ENCODE measurements around the gene RAB31. TPM values are rescaled to one million over a fixed set of nuclear protein-coding genes. Genes with fewer than 3 reads are reported as not detected.
"Not testable (repeated sequence)": the region's sequence is repeated elsewhere in the genome, so short reads cannot be mapped to it uniquely, and the experiment has no call there.

The RAB31 gene
- total RNA-seq, 2 donors from 2014 or later, result 1.7 to 6.9 TPM

DNA sequence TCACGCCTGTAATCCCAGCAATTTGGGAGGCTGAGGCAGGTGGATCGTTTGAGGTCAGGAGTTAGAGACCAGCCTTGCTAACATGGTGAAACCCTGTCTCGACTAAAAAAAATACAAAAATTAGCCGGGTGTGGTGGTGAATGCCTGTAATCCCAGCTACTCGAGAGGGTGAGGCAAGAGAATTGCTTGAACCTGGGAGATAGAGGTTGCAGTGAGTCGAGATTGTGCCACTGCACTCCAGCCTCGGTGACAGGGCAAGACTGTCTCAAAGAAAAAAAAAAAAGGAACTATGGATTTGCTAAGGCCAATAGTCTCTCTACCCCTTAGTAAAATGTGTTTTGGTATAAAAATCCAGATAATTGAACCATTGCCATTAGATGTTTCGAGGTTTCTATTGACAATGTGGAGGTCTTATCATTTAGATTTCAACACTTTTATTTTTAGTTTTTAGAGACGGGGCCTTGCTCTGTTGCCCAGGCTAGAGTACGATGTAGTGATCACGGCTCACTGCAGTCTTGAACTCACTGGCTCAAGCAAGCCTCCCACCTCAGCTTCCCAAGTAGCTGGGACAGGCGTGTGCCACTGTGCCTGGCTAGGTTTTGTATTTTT lies 176.5 kb downstream of the RAB31 start:
- H3K9me3 Mint-ChIP-seq, result no peaks in the 10 kb centered on the region
- no peak overlapping the region for H3K27ac Mint-ChIP-seq
- H3K36me3 Mint-ChIP-seq, result no peaks in the 10 kb centered on the region
- DNase-seq (ENCODE audit: low spot score), result no peak
- no peak for ATAC-seq
- peaks cover 2 to 7% of the 10 kb centered on the region in 2 donors for H3K27me3 Mint-ChIP-seq
- no peak overlapping the region for H3K4me3 Mint-ChIP-seq
- no peaks in the 10 kb centered on the region for H3K4me1 Mint-ChIP-seq (ENCODE audit: low read depth in 2 of 2)

DNA sequence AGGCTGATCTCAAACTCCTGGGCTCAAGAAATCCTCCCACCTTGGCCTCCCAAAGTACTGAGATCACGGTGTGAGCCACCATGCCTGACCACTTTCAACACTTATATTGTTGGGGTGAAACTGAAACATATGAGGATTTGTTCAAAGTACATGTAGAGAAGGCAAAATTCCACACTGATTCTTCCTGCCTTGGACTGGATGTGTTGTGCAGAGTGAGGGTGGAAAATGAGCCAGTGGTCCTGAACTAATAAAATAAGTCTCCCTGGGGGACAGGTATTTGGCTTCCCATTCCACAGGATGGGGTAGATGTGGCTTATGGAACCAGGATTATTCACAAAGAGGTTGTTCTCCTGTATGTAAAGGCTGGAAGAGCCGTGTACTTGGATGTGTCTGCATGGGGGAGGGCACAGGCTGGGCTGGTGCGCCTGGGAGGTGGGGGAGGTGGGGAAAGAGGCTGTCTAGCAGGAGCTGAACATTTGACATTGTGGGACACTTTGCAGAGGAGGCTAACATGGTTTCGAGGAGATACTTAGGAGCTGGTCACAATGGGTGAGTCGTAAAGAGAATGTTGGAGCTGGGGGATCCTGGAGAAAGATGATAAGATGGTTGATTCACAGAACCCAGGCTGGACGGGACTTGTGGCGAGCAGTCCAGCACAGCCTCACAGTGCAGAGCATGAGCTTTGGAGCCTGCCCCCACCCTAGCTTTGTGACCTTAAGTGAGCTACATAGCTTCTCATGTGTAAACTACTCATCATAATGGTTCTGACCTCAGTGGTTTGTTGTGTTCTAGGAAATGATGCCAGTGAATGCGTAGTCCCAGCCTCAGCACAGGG lies 177.3 kb downstream of the RAB31 start, which contains the start of gene TXNDC2:
Gene TXNDC2, plus strand, starts transcription at position 804 of the 835 bp plus-strand sequence. CDS start 708 bp downstream, outside the sequence.
- H3K4me3 Mint-ChIP-seq, result no peak within 1 kb of the TSS
- ATAC-seq (no peak), DNase-seq (ENCODE audit: low spot score) (no peak)
- no peaks in the 10 kb centered on the region for H3K9me3 Mint-ChIP-seq
- no peaks in the 10 kb centered on the region for H3K4me1 Mint-ChIP-seq (ENCODE audit: low read depth in 2 of 2)
- H3K27me3 Mint-ChIP-seq, result peaks cover 2 to 7% of the 10 kb centered on the region in 2 donors
- H3K36me3 Mint-ChIP-seq, result no peaks in the 10 kb centered on the region
- H3K27ac Mint-ChIP-seq, result no peak within 1 kb of the TSS

DNA sequence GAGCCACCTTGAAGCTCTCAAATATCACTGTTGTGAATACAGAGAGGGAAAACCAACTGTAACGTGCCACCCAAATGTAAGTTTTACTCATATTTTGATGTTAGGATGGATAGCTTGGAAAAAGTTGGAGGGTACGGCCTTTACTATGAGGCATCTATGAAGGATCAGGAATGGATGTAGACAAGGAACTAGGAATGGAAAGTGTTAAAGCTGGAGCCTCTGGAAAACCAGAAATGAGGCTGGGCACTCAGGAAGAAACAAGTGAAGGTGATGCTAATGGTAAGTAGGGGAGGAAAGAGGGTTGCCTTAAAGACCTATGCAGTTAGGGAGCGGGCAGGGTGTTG lies 177.9 kb downstream of the RAB31 start:
- no peaks in the 10 kb centered on the region for H3K36me3 Mint-ChIP-seq
- H3K27me3 Mint-ChIP-seq, result peaks cover 2 to 7% of the 10 kb centered on the region in 2 donors
- no peak overlapping the region for H3K27ac Mint-ChIP-seq
- no peak overlapping the region for H3K4me3 Mint-ChIP-seq
- no peaks in the 10 kb centered on the region for H3K9me3 Mint-ChIP-seq
- H3K4me1 Mint-ChIP-seq (ENCODE audit: low read depth in 2 of 2), result no peaks in the 10 kb centered on the region
- DNase-seq (ENCODE audit: low spot score), result no peak
- no peak for ATAC-seq

DNA sequence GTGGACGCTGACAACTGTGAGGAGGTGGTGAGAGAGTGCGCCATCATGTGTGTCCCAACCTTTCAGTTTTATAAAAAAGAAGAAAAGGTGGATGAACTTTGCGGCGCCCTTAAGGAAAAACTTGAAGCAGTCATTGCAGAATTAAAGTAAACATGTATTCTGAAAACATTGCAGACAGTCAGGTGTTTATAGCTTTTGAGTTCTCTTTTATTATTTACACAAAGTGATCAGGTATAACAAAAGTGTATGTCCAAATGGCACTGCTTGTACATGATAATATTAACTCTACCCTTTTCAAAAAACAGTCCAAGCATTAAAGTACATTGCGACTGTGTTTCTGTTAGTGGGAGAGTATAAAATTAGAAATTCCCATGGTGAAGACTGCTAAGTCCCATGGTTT lies 179.9 kb downstream of the RAB31 start:
- no peaks in the 10 kb centered on the region for H3K36me3 Mint-ChIP-seq
- no peaks in the 10 kb centered on the region for H3K4me1 Mint-ChIP-seq (ENCODE audit: low read depth in 2 of 2)
- no peak overlapping the region for H3K4me3 Mint-ChIP-seq
- H3K9me3 Mint-ChIP-seq, result no peaks in the 10 kb centered on the region
- ATAC-seq (no peak), DNase-seq (ENCODE audit: low spot score) (no peak)
- H3K27ac Mint-ChIP-seq, result no peak overlapping the region
- H3K27me3 Mint-ChIP-seq, result peaks cover 2 to 7% of the 10 kb centered on the region in 2 donors

DNA sequence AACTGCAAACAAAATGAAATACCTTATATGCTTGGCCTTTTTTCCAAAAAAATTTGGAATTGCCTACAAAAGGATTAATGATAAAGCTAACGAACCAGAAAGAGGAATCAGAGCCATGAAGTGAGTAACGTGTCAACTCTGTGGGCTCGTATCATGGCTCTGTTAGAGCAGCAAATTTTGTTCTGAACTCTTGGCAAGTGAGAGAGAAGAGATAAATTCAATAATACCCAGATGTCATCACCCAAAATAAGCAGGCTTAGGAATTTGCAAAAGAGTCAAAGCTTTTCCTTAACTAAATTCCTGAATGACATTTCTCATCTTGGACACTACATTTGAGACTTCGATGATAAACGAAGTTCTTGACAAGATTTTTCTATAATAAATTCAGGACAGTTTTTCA lies 182.1 kb downstream of the RAB31 start:
- H3K4me3 Mint-ChIP-seq, result no peak overlapping the region
- DNase-seq (ENCODE audit: low spot score) (no peak), ATAC-seq (no peak)
- no peaks in the 10 kb centered on the region for H3K9me3 Mint-ChIP-seq
- H3K27ac Mint-ChIP-seq, result no peak overlapping the region
- peaks cover 1 to 7% of the 10 kb centered on the region in 2 donors for H3K27me3 Mint-ChIP-seq
- H3K36me3 Mint-ChIP-seq, result no peaks in the 10 kb centered on the region
- H3K4me1 Mint-ChIP-seq (ENCODE audit: low read depth in 2 of 2), result peaks cover 0 to 4% of the 10 kb centered on the region in 2 donors

DNA sequence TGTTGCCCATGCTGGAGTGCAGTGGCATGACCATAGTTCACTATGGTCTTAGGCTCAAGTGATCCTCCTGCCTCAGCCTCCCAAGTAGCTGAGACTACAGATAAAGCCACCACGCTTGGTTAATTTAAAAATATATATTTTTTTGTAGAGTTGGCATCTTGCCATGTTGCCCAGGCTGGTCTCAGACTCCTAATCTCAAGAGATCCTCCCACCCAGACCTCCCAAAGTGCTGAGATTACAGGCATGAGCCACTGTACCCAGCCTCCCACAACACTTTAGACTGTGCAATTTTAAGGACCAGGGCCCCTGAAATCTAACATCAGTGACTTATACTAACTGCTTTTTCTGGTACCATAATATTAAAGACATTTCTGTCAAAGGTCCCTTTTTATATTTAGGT lies 182.9 kb downstream of the RAB31 start:
- no peak overlapping the region for H3K27ac Mint-ChIP-seq
- peaks cover 0 to 4% of the 10 kb centered on the region in 2 donors for H3K27me3 Mint-ChIP-seq
- DNase-seq (ENCODE audit: low spot score), result no peak
- no peaks in the 10 kb centered on the region for H3K9me3 Mint-ChIP-seq
- no peak overlapping the region for H3K4me3 Mint-ChIP-seq
- no peak for ATAC-seq
- H3K4me1 Mint-ChIP-seq (ENCODE audit: low read depth in 2 of 2), result peaks cover 0 to 4% of the 10 kb centered on the region in 2 donors
- H3K36me3 Mint-ChIP-seq, result no peaks in the 10 kb centered on the region

DNA sequence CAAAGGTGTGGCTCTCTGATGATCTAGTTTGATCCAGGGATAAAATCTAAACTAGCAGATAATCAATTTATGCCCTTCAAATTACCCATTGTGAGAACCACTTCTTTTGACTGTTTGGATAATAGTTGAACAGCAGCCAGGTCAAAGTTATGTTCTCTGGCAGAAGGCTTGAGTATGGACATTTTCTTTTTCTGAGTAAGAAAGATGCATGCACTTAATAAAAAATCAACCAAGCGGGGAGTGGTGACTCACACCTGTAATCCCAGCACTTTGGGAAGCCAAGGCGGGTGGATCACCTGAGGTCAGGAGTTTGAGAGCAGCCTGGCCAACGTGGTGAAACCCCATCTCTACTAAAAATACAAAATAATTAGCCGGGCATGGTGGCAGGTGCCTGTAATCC lies 183.4 kb downstream of the RAB31 start:
- not testable (repeated sequence) for H3K4me1 Mint-ChIP-seq (ENCODE audit: low read depth in 2 of 2)

DNA sequence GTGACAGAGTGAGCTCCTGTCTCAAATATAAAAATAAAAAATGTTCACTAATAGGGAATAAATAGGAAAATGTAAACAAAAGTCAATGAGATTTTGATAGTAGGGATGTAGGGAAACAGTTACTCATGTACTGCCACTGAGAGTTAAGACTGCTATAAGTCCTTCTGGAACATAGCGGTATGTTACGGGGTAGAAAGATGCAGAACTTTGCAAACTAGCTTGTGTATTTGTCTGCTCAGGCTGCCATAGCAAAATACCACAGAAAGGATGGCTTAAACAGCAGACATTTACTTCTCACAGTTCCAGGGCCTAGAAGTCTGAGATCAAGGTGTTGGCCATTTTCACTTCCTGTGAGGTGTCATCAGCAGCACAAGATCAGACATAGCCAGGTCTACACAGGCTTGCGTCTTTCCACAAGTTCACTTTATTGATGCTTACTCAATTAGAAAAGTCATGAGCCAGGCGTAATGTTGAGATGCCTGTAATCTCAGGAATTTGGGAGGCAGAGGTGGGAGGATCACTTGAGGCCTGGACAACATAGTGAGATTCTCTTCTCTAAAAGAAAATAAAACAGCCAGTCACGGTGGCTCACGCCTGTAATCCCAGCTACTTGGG lies 186.5 kb downstream of the RAB31 start:
- Mint-ChIP-seq H3K4me1 (ENCODE audit: low read depth in 2 of 2) (peaks cover 0 to 4% of the 10 kb centered on the region in 2 donors), H3K9me3 (no peaks in the 10 kb centered on the region), H3K4me3 (no peak overlapping the region), H3K36me3 (no peaks in the 10 kb centered on the region), H3K27ac (no peak overlapping the region), H3K27me3 (peaks cover 0 to 7% of the 10 kb centered on the region in 2 donors)
- DNase-seq (ENCODE audit: low spot score) (no peak), ATAC-seq (no peak)

More for the DNA sequence above, 183.4 kb downstream of the RAB31 start:
- DNase-seq (ENCODE audit: low spot score); H3K9me3 Mint-ChIP-seq; H3K36me3 Mint-ChIP-seq; H3K27me3 Mint-ChIP-seq; H3K4me3 Mint-ChIP-seq; H3K27ac Mint-ChIP-seq; ATAC-seq: not testable (repeated sequence)

DNA sequence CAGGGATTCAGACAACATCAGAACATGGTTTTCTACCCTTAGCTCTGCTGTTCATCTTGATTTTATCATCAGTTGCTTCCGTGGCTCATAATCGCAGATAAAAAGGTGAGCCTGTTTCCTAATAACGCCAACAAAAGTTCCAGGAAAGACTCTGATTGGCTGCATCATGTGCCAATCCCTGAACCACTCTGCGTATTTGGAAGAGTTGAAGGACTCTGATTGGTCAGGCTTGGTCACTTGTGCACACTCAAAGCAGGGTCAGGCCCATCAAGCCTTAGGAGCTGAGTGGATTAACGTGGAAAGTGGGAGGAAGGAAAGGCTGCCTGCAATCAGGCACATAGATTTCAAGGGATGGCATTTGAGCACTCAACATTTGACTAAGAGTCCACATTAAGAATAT lies 189.0 kb downstream of the RAB31 start:
- no peaks in the 10 kb centered on the region for H3K36me3 Mint-ChIP-seq

DNA sequence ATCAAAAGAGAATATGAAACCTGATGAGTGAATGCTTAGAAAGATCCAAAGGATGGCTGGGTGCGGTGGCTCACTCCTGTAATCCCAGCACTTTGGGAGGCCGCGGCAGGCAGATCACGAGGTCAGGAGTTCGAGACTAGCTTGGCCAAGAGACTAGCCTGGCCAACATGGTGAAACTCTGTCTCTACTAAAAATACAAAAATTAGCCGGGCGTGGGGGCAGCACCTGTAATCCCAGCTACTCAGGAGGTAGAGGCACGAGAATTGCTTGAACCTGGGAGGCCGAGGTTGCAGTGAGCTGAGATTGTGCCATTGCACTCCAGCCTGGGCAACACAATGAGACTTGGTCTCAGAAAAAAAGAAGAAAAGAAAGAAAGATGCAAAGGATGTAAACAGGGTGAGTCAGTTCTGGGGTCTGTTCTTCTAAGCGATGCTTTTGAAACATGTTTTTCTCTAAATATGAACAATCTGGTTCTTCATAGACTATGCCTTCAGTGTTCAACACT lies 189.7 kb downstream of the RAB31 start:
- not testable (repeated sequence) for H3K36me3 Mint-ChIP-seq; H3K4me3 Mint-ChIP-seq; DNase-seq (ENCODE audit: low spot score); H3K4me1 Mint-ChIP-seq (ENCODE audit: low read depth in 2 of 2); ATAC-seq; H3K9me3 Mint-ChIP-seq; H3K27me3 Mint-ChIP-seq
- peak overlapping the region in 1 of 2 donors; percentile 26 for H3K27ac Mint-ChIP-seq

More for the DNA sequence above, 189.0 kb downstream of the RAB31 start:
- no peak for ATAC-seq
- H3K27me3 Mint-ChIP-seq, result peaks cover 0 to 7% of the 10 kb centered on the region in 2 donors
- no peak for DNase-seq (ENCODE audit: low spot score)
- peaks cover 0 to 6% of the 10 kb centered on the region in 2 donors for H3K4me1 Mint-ChIP-seq (ENCODE audit: low read depth in 2 of 2)
- H3K4me3 Mint-ChIP-seq, result no peak overlapping the region
- H3K27ac Mint-ChIP-seq, result no peak overlapping the region
- H3K9me3 Mint-ChIP-seq, result no peaks in the 10 kb centered on the region

DNA sequence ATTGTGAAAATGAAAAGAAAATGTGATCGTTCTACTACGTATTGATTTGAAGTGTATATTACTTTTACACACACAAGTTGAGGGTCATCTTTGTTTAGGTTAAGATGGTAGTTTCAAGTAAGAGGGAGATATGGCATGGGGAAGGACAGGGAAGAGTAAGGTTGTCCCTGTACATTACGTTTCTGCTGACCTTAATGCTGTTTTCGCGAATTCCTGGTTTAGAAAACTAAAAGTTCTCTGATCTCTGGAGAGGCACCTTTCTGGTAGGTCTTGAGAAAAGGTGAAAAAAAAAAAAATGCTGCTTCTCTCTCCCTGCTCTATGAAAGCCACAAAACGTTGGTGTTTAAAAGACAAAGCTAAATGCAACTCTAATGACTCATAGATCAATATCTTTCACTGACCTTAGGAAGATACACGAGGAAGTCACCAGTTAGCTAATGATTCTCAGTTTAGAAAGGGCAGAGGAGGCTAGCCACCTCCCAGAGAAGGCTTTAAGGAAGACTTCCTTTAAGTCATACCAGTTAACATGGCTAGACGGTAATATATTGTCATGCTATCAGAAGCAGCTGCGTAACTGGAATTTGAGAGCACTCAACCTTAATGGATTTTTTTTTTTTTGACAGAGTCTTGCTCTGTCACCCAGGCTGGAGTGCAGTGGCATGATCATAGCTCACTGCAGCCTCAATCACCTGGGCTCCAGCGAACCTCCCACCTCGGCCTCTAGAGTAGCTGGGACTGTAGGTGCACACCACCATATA lies 190.9 kb downstream of the RAB31 start:
- H3K4me1 Mint-ChIP-seq (ENCODE audit: low read depth in 2 of 2), result peaks cover 0 to 6% of the 10 kb centered on the region in 2 donors
- no peak overlapping the region for H3K4me3 Mint-ChIP-seq
- H3K36me3 Mint-ChIP-seq, result no peaks in the 10 kb centered on the region
- DNase-seq (ENCODE audit: low spot score), result no peak
- H3K27me3 Mint-ChIP-seq, result peaks cover 5 to 7% of the 10 kb centered on the region in 2 donors
- no peak overlapping the region for H3K27ac Mint-ChIP-seq
- ATAC-seq, result peak in 1 of 2 donors; percentile 41
- no peaks in the 10 kb centered on the region for H3K9me3 Mint-ChIP-seq

DNA sequence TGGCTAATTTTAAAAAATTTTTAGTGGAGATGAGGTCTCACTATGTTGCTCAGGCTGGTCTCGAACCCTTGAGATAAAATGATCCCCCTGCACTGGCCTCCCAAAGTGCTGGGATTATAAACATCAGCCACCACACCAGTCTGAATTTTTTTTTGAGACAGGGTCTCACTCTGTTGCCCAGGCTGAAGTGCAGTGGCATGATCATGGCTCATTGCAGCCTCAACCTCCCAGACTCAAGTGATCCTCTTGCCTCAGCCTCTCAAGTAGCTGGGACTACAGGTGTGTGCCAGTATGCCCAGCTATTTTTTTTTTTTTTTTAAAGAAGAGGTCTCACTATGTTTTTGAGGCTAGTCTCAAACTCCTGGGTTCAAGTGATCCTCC lies 191.4 kb downstream of the RAB31 start:
- ATAC-seq; H3K36me3 Mint-ChIP-seq; DNase-seq (ENCODE audit: low spot score); H3K9me3 Mint-ChIP-seq; H3K27me3 Mint-ChIP-seq; H3K4me1 Mint-ChIP-seq (ENCODE audit: low read depth in 2 of 2); H3K4me3 Mint-ChIP-seq; H3K27ac Mint-ChIP-seq: not testable (repeated sequence)

DNA sequence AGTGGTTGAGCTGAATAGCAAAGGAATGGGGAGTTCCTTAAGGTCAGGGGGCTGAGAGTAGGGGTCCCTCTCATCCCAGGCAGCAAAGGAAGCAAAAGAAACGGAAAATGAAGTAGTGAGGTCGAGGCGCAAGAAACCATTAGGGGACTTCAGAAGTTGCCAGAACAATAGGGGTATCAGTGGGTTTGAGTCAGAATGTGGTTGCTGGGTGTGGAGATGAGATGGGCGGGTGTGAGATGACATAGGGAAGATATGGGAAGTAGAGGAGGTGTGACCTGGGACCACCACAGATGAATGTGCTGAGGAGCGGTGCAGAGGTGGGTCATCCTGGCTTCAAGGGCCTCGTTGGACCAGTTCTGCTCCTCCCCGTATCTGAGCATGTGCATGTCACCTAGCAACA lies 192.6 kb downstream of the RAB31 start:
- Mint-ChIP-seq H3K27me3 (peaks cover 10 to 11% of the 10 kb centered on the region in 2 donors), H3K36me3 (no peaks in the 10 kb centered on the region), H3K27ac (no peak overlapping the region), H3K4me3 (no peak overlapping the region), H3K9me3 (no peaks in the 10 kb centered on the region), H3K4me1 (ENCODE audit: low read depth in 2 of 2) (peaks cover 0 to 2% of the 10 kb centered on the region in 2 donors)
- DNase-seq (ENCODE audit: low spot score) (no peak), ATAC-seq (no peak)

Measured in natural killer cell treated with Interleukin-12 subunit alpha and Interleukin-12 subunit beta and Interleukin-15 and Interleukin-18, amount 100 ng/mL, for 72 hours (primary cell).